ENCODE measurements around the gene TM9SF3.
"Not testable (repeated sequence)": the region's sequence is repeated elsewhere in the genome, so short reads cannot be mapped to it uniquely, and the experiment has no call there.

The TM9SF3 gene

DNA sequence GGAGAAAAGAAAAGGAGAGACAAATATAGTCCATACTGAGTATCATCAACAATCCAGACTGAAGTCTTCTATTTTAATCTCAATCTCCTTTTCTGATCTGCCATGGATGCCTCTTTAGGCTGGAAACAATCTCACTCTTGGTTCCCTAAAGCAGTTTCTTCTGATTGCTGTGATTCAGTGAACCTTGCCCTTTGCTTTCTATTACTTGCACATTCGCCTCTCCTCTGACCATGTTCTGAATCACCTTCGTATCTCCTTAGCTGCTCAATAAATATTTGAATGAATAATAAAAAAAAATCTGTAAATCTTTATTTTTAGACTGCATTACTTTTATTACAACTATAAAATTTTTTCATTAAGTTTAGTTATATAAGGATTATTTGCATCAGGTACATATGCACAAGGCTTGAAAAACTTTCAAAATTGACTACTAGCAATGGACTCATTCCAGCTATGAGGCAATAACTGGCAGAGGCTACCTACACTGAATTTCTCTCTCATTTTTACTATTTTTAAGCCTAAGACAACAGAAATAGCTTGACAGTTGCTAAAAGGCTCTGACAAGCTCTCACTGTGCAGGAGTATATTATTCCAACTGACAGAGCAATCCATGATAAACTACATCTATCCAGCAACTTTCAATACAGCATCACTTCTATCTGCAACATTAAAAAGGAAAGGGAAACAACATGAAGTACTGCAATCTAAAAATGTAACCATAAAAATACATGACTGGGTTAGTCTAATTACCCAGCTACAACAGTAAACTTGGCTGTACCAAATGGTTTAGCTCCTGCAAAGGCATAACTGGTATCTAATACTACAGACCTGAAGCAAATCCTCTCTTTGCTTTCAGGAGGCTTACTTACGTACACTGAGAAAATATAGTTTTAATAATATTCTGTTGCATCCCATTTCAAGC, 25.6 kb downstream of the TM9SF3 start:
- DNase-seq, result no peak

GRCh38 chr10:96560489-96560888, 26.3 kb downstream of the TM9SF3 start:
- no peak for DNase-seq

DNA sequence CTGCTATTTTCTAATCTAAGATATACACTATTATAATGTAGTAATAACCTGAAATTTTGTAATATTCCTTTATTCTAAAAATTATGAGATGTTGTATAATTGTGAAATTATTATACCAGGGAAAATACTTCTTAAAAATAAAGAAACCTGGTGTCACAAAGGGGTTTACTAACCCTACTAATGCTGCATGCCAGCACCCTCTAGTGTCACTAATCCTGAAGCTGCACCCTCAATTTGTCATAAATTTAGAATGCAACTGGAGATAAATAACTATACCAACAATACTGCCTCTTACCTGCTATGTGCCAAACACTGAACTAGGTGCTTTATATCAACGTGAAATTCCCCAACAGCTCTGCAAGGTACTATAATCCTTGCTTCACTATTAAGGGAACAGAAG, 30.8 kb downstream of the TM9SF3 start:
- no peak for DNase-seq

DNA sequence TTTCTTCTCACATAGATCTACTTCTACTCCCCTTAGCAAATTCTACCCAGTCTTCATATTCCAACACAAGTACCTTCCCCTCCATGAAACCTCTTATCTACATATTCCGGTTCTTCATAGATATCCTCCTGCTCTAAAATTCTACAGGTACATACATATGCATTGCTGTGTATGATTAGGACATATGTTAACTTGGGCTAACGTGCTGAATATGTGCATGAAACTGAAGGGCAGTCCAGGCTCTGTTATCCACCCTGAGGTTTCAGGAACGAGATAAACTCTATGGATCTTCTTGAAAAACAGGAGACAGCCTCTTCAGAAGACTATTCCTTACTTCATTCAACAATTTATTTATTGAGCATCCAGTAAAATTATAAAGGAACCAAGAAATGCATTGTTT, 31.5 kb downstream of the TM9SF3 start:
- DNase-seq, result no peak

DNA sequence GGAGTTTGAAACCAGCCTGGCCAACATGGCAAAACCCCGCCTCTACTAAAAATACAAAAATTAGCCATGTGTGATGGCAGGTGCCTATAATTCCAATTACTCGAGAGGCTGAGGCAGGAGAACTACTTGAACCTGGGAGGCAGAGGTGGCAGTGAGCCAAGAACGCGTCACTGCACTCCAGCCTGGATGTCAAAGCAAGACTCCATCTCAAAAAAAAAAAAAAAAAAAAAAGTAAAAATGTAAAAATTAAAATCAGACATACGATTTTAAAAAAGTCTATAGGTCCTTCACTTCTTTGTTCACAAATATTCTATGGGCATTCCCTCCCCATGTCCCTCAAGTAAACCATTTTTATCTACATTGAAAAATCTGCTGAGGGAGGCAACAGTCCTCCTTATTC, 38.2 kb downstream of the TM9SF3 start:
- no peak for DNase-seq

DNA sequence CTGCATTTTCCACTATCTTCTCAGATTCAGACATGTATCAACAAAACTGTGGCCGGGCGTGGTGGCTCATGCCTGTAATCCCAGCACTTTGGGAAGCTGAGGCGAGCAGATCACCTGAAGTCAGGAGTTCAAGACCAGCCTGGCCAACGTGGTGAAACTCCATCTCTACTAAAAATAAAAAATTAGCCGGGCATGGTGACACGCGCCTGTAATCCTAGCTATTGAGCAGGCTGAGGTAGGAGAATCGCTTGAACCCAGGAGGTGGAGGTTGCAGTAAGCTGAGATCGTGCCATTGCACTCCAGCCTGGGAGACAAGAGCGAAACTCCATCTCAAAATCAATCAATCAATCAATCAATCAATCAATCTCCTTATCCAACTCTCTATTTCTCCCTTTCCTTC, 41.3 kb downstream of the TM9SF3 start:
- not testable (repeated sequence) for DNase-seq

DNA sequence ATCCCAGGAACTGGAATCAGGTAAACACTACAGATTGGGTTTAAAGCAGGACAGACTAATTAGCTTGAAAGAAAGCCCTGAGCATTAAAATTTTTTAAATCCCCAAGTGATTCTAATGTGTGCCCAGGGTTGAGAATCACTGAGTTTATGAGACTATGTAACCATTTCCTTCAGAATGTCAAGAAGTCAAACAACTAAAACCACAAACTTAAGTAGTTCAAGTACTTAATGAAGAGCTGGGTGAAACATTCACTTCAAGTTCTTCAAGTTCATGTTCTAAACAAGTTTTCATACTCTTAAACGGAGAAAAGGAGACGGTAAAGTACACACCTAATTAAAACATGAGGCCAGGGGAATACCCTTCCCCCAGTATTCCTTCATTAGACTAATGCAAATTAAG, 44.9 kb downstream of the TM9SF3 start:
- DNase-seq, result no peak

DNA sequence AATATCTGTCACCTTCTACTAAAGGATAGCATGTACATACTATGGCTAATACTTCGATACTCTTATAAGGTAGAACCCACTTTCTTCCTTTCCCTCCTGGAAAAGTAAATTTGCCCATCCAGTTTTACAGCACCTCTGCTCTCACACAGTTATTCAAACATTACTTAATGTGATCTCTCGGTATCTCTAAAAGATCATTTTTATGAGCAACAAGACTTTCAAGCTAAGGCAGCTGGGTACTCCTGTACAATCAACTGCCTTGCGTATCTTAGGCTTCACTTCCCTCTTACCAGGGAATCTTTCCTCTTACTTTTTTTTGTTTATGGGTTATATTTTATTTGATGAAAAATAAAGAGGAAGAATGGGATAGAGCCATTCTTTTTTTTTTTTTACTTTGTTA, 46.6 kb downstream of the TM9SF3 start:
- no peak for DNase-seq

- no peak for DNase-seq
Measured at GRCh38 chr10:96538683-96539082, 48.1 kb downstream of the TM9SF3 start.

- no peak for DNase-seq
Measured at GRCh38 chr10:96536129-96536528, 50.7 kb downstream of the TM9SF3 start.

GRCh38 chr10:96532523-96532922, 54.3 kb downstream of the TM9SF3 start:
- no peak for DNase-seq

DNA sequence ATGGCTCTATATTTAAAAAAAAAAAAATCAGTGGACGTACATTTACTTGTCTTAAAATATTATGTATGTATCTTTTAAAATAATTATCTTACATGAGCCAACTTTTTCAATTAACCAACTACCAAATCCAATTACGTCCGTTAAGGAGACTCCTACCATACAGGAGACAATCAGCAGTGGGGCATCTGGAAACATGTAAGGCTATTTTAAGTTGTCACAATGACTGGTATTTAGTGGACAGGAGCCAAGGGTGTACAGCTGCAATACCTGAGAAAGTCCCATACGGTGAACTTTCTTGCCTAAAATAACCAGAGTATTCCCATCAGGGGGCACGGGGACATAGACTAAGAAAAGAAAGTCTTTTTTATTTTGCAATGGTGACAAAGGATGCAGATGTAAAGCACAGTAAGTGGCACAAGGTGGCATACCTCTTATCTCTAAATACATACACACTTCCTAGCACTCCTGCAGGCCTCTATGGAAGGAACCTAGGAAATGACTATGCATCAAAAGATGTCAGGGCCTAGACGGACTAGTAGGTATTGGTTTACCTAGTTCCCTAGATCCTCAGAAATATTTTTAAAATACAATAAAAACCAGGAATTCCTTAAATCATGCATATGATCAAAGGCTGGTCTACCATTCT, 57.1 kb downstream of the TM9SF3 start:
- no peak for DNase-seq

GRCh38 chr10:96524741-96525140, 62.1 kb downstream of the TM9SF3 start:
- no peak for DNase-seq

DNA sequence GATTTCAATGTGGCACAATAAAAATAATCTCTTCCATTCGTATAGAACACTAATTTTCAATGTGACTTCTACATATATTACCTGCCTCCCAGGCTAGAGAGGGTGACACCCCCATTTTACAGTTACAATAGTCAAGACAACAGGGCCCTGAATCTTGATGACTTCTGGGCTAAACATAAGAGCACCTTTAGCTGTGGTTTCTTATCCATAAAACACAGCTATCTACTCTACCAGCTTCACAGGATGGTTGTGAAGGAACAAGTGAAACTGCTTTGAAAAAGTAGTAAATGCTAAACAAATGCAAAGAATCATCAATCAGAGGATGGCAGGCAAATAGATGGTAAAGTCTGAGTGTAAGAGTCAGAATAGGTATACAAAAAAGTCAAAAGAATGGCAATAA, 69.5 kb downstream of the TM9SF3 start:
- DNase-seq, result no peak

DNA sequence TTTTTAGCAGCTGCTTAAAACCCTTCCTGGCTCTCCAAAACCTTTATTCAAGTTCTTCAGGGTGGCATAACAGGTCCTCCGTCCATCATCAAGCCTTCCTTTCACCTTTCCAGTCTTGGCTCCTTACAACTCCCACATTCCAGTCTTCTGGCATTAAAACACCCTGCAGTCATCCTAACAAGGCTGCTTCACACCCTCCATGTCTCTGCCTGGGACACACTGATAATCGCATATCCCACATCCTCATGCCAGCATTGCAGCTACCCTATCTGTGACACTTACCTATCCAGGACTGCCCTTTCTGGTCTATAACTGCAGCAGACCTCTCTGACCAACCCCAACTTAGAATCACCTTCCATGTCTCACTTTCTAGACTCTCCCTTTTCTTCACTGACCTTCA, 70.5 kb downstream of the TM9SF3 start:
- no peak for DNase-seq

DNA sequence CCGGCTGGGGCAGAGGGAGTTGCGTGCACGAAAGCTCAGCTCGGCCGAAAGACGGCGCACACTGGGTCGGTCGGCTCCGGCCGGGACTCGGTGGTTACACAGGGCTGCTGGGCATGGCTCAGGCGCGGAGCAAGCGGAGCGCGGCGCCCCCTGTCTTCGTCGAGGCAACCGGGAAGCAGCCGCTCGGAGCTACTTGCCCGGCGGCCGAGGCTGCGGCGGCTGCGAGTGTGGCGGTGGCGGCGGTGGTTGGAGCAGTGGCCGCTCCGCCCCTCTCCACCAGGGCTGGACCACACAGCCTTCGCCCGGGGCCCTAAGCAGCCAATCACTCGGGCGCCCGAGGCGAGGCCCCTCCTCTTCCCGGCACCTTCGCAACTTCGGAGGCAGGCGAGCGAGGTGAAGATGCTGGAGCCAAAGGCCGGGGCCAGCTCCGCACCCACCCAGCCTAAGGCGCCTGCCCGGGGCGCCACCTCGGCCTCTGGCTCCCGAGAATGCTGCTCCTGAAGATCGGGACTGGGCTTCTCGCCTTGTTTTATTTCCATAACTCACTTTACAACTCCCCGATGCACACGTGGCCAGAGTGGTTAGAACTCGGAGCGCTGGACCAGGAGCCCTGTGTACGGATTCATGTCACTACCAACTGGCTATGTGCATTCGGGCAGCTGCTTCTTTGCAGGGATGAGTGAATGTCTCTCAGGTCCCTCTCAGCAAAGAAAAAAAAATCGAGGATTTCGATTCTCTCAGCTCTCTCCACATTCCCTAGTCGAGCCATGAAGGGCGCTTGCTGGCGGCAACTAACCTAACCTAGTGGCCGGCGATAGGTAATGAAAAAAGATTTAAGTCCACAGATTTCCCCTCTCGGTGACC, 72.9 kb downstream of the TM9SF3 start, which contains the start of gene TLL2:
TLL2 (minus strand) TSS at position 229 of the 864 bp plus-strand sequence. CDS start 241 bp downstream, outside the sequence.
- DNase-seq, result peak; percentile 66

- DNase-seq, result no peak
Measured at GRCh38 chr10:96513305-96513697, 73.5 kb downstream of the TM9SF3 start.

DNA sequence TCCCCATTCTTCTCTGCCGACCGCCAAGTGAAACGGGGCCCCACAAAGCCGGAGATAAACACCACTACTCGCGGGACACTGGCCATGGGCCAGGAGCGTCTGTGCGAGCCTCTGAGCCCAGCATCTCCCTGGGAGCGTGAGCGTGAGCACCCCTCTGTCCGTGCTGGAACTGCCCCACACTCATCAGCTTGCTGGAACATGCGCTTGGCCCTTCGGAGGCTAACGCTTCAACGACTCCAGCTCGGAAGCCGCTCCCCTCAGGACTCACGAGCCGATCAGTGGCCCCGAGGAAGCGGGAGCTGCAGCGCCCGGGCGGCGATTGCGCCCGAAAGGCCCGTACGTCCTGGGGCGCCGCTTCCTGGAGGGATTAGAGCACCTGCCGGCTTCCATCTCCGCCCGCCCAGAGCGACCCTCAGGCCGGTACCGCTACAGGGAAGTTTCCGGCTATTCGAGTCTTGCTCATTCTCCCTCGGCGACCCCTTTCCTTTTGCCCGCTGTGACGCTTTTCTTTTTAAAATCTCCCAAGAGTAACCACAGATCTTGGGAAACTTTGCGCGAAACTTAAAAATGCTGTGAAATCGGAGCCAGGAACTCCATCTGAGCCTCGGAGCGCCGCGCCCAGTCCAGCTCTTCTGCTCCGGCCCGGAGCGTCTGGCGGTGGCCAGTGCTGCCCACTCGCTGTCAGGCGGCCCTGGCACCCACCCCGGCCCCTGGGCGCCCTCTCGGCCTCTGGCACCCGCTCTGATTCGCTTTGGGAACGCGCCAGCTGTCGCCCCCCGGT, 74.1 kb downstream of the TM9SF3 start:
- DNase-seq, result no peak

GRCh38 chr10:96511044-96511945, 75.5 kb downstream of the TM9SF3 start:
- no peak for DNase-seq

GRCh38 chr10:96509017-96509641, 77.7 kb downstream of the TM9SF3 start:
- DNase-seq, result no peak

DNA sequence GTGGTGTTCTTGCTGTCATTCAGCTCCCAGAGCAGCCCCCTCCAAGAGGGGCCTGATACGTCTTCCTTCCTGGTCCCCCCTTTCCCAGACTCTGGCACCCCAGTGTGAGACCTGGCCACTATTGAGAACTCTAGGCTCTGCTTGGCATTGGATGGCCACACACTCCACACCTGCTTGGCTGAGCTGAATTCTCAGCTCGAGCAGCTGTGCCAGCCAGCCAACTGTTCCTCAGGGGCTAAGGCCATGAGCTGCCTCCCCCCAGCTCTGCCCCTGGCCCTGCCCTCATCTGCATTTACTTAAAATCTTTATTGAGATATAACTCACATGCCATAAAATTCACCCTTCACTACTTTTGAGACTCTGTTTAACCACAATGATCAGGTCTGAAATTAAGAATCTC, 79.8 kb downstream of the TM9SF3 start:
- DNase-seq, result no peak
